HL-60 (cell line): ENCODE measurements around the gene ANGPT4.

Experiments used
- CTCF ChIP-seq: IDR thresholded peaks from one replicate; pipeline ENCODE4 v1.5.1; 2011; ENCODE audit warnings: low read length, control low read depth, inconsistent platforms; ENCODE audit not compliant: insufficient read depth
- POLR2AphosphoS5 ChIP-seq: IDR thresholded peaks from 2 replicates; pipeline ENCODE4 v1.6.1; 2012; ENCODE audit warnings: low read depth
- REST ChIP-seq: IDR thresholded peaks from 2 replicates; pipeline ENCODE4 v1.6.1; 2012; ENCODE audit warnings: low read depth; ENCODE audit not compliant: insufficient replicate concordance

- TF ChIP-seq REST: no peak
- TF ChIP-seq CTCF: no peak
- no peak for TF ChIP-seq POLR2AphosphoS5
Observed at GRCh38 chr20:821731-822065, 94.4 kb downstream of the ANGPT4 start.
